Stimulated activated CD4-positive, alpha-beta T cell treated with anti-CD3 and anti-CD28 coated beads, Interleukin-2, amount 100 ng/mL, for 48 hours (primary cell): Measurements from ENCODE around the gene MAGEA3.
"Not testable (repeated sequence)": the region's sequence is repeated elsewhere in the genome, so short reads cannot be mapped to it uniquely, and the experiment has no call there.

Experiments
- DNase-seq, 2 donors: peaks; one replicate each; pipeline ENCODE4 v3.0.0-alpha.2; 2020

The MAGEA3 gene

GRCh38 chrX:152736528-152736927, 37.9 kb downstream of the MAGEA3 start:
- DNase-seq = not testable (repeated sequence)

DNA sequence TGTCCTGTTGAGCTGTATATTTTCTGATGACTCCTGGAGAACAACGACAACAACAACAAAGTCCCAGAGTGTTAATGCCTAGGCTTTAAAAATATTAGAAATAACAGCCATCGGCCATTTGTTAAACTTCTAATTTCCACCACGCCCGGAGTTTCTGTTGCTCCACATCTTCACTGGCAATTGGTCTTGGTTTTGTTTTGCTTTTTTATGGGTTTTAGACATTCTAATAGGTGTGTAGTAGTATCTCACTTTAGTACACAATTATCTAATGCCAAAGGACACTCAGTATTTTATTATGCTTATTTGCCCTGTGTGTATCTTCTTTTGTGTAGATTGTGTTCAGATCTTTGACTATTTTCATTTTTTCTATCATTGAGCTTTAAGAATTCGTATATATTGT, 40.0 kb downstream of the MAGEA3 start:
- DNase-seq = no peak
